GM04503 (cell line): ENCODE data around the gene HTRA1.

Experiments
- DNase-seq: peaks from one replicate; pipeline ENCODE4 v3.0.0-alpha.2; 2012; ENCODE audit warnings: low read depth

HTRA1 gene

GRCh38 chr10:122516734-122517133 is 55.4 kb downstream of the HTRA1 start:
- no peak for DNase-seq

- DNase-seq = no peak
Measured at GRCh38 chr10:122519144-122519543, 57.8 kb downstream of the HTRA1 start.

- no peak for DNase-seq
Measured at GRCh38 chr10:122519873-122520272, 58.5 kb downstream of the HTRA1 start.

- no peak for DNase-seq
Measured at GRCh38 chr10:122521011-122521410, 59.7 kb downstream of the HTRA1 start.

- DNase-seq = no peak
Measured at GRCh38 chr10:122524811-122525210, 63.5 kb downstream of the HTRA1 start.

GRCh38 chr10:122525788-122526187 is 64.4 kb downstream of the HTRA1 start:
- DNase-seq = no peak

- DNase-seq = no peak
Measured at GRCh38 chr10:122526892-122527291, 65.5 kb downstream of the HTRA1 start.

- no peak for DNase-seq
Measured at GRCh38 chr10:122530177-122530576, 68.8 kb downstream of the HTRA1 start.

- no peak for DNase-seq
Measured at GRCh38 chr10:122531261-122531660, 69.9 kb downstream of the HTRA1 start.

GRCh38 chr10:122531939-122532338 is 70.6 kb downstream of the HTRA1 start:
- no peak for DNase-seq

GRCh38 chr10:122532601-122533296 is 71.4 kb downstream of the HTRA1 start:
- DNase-seq = no peak

- DNase-seq = no peak
Measured at GRCh38 chr10:122537545-122537944, 76.2 kb downstream of the HTRA1 start.

GRCh38 chr10:122541541-122542002 is 80.2 kb downstream of the HTRA1 start:
- no peak for DNase-seq

GRCh38 chr10:122543676-122544445 is 82.5 kb downstream of the HTRA1 start:
- no peak for DNase-seq

- no peak for DNase-seq
Measured at GRCh38 chr10:122544493-122544892, 83.1 kb downstream of the HTRA1 start.

- DNase-seq = no peak
Measured at GRCh38 chr10:122546242-122546641, 84.9 kb downstream of the HTRA1 start.

- no peak for DNase-seq
Measured at GRCh38 chr10:122548407-122549085, 87.2 kb downstream of the HTRA1 start.

GRCh38 chr10:122549636-122550035 is 88.3 kb downstream of the HTRA1 start:
- no peak for DNase-seq

- no peak for DNase-seq
Measured at GRCh38 chr10:122550427-122550826, 89.1 kb downstream of the HTRA1 start.

GRCh38 chr10:122550983-122551382 is 89.6 kb downstream of the HTRA1 start:
- DNase-seq = no peak

- no peak for DNase-seq
Measured at GRCh38 chr10:122551450-122551849, 90.1 kb downstream of the HTRA1 start.

- no peak for DNase-seq
Measured at GRCh38 chr10:122553341-122553740, 92.0 kb downstream of the HTRA1 start.
